Effector memory CD8-positive, alpha-beta T cell (primary cell): ENCODE data around the gene DYNLT2B.

Source experiments
- ATAC-seq: fragments of 150-1000 bp; cut with Tn5 transposase; replicated peaks from 2 replicates; pipeline ENCODE4 v1.10.0; 2021; ENCODE audit warnings: mild to moderate bottlenecking, moderate library complexity
- DNase-seq, 3 experiments: peaks; one replicate each; pipeline ENCODE4 v3.0.0; 2021
- H3K27ac Mint-ChIP-seq, 2 donors: one replicate each; pipeline ENCODE4 v1.8.0; 2022; ENCODE audit warnings: mild to moderate bottlenecking in 2 of 2, mixed read lengths in 2 of 2, moderate library complexity in 2 of 2
- H3K27me3 Mint-ChIP-seq, 2 donors: one replicate each; pipeline ENCODE4 v1.8.0; 2022; ENCODE audit warnings: mixed read lengths in 2 of 2
- H3K36me3 Mint-ChIP-seq: one replicate; pipeline ENCODE4 v1.8.0; 2022; ENCODE audit warnings: mild to moderate bottlenecking, moderate library complexity, mixed read lengths; ENCODE audit not compliant: insufficient read depth
- H3K4me1 Mint-ChIP-seq, 2 donors: one replicate each; pipeline ENCODE4 v1.8.0; 2022; ENCODE audit warnings: low read depth in 2 of 2, mixed read lengths in 2 of 2
- H3K4me3 Mint-ChIP-seq, 2 donors: one replicate each; pipeline ENCODE4 v1.8.0; 2022; ENCODE audit warnings: mild to moderate bottlenecking in 2 of 2, mixed read lengths in 2 of 2, moderate library complexity in 2 of 2
- H3K9me3 Mint-ChIP-seq, 2 donors: one replicate each; pipeline ENCODE4 v1.8.0; 2022; ENCODE audit warnings: mixed read lengths in 2 of 2

Gene DYNLT2B

GRCh38 chr3:196280689-196281440 lies 37.2 kb downstream of the DYNLT2B start:
- ATAC-seq: peak; percentile 51
- H3K4me3 Mint-ChIP-seq: no peak overlapping the region
- H3K27ac Mint-ChIP-seq: peak overlapping the region; percentile 59 to 81

DNA sequence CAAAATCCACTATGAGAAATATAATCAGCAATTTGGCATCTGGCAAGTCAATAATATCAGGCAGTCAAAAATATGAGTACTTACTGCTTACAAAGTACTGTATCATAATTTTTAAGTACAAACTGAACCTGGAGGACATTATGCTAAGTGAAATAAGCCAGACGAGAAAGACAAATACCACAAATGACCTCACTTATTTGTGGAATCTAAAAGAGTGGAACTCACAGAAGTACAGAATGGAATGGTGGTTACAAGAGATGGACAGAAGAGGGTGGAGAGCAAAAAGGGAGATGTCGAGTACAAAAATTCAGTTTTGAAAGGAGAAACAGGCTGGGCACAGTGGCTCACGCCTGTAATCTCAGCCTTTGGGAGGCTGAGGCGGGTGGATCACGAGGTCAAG lies 42.9 kb downstream of the DYNLT2B start:
- ATAC-seq (no peak), DNase-seq (no peak)
- Mint-ChIP-seq H3K9me3 (peaks cover 0 to 1% of the 10 kb centered on the region in 2 donors), H3K36me3 (peaks cover 13% of the 10 kb centered on the region), H3K27ac (peak overlapping the region; percentile 92 to 97), H3K27me3 (no peaks in the 10 kb centered on the region), H3K4me1 (peaks cover 35 to 37% of the 10 kb centered on the region in 2 donors), H3K4me3 (peak overlapping the region; percentile 73 to 83)

More at GRCh38 chr3:196280689-196281440, 37.2 kb downstream of the DYNLT2B start:
- H3K36me3 Mint-ChIP-seq: peaks cover 6% of the 10 kb centered on the region
- peaks cover 27 to 46% of the 10 kb centered on the region in 2 donors for H3K4me1 Mint-ChIP-seq
- DNase-seq: no peak
- no peaks in the 10 kb centered on the region for H3K27me3 Mint-ChIP-seq
- no peaks in the 10 kb centered on the region for H3K9me3 Mint-ChIP-seq

DNA sequence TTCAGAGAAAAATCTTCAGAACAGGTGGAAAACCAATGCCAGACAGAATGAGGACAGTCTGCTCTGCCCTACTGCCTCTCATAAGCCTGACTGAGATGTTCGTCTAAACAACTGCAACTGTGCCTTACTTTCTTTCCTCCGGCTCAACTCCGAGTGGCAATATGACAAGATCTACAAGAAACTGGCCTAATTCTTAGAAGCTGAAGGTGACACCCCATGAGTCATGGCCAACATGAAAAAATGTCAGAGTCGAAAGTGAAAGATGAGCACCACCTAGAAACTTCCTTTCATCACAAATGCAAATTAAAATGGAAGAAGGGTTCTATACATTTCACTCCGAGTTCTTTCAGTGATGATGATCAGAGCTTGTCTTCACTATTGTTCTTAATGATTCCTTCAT lies 43.5 kb downstream of the DYNLT2B start:
- H3K36me3 Mint-ChIP-seq: peaks cover 15% of the 10 kb centered on the region
- H3K27me3 Mint-ChIP-seq: no peaks in the 10 kb centered on the region
- DNase-seq: peak; percentile 55 to 59 (median 57)
- H3K27ac Mint-ChIP-seq: peak overlapping the region; percentile 92 to 97
- peaks cover 37 to 38% of the 10 kb centered on the region in 2 donors for H3K4me1 Mint-ChIP-seq
- H3K9me3 Mint-ChIP-seq: peaks cover 0 to 1% of the 10 kb centered on the region in 2 donors
- peak; percentile 98 for ATAC-seq
- H3K4me3 Mint-ChIP-seq: peak overlapping the region; percentile 73 to 83

DNA sequence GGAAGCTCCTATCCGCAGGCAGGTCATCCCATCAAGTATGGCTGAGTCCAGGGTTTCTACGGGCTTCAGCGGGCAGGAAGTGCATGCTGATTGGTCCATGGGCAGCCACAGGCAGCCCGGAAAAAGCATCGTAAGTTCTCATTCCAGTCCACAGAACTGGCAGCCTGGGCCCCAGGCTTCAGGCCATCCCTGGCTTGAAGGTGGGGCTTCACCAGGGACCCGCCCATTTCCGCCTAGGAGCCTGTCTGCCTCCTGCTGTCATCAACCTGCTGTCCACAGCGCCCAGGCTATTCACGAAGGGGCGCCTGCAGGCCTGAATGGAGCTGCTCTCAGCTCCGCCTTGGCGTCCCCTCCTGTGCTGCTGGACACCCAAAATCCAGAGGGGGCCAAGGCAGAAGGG lies 44.4 kb downstream of the DYNLT2B start:
- Mint-ChIP-seq H3K4me3 (peak overlapping the region; percentile 73 to 83), H3K4me1 (peaks cover 33 to 34% of the 10 kb centered on the region in 2 donors), H3K36me3 (peaks cover 21% of the 10 kb centered on the region), H3K27ac (peak overlapping the region; percentile 92 to 97), H3K27me3 (no peaks in the 10 kb centered on the region), H3K9me3 (peaks cover 0 to 1% of the 10 kb centered on the region in 2 donors)
- ATAC-seq (no peak), DNase-seq (peak in 1 of 3 experiments; percentile 12)

- Mint-ChIP-seq H3K4me3 (peak overlapping the region; percentile 55 to 83), H3K36me3 (peaks cover 29% of the 10 kb centered on the region), H3K4me1 (peaks cover 29 to 30% of the 10 kb centered on the region in 2 donors), H3K27me3 (no peaks in the 10 kb centered on the region), H3K27ac (peak overlapping the region; percentile 49 to 92), H3K9me3 (peaks cover 0 to 1% of the 10 kb centered on the region in 2 donors)
- DNase-seq: no peak
- ATAC-seq: no peak
These were observed 45.2 kb downstream of the DYNLT2B start for GRCh38 chr3:196272826-196273225.

GRCh38 chr3:196270499-196270898 lies 47.5 kb downstream of the DYNLT2B start:
- ATAC-seq (no peak), DNase-seq (no peak)
- Mint-ChIP-seq H3K27me3 (no peaks in the 10 kb centered on the region), H3K4me3 (no peak overlapping the region), H3K36me3 (peaks cover 46% of the 10 kb centered on the region), H3K9me3 (peaks cover 0 to 1% of the 10 kb centered on the region in 2 donors), H3K27ac (peak overlapping the region in 1 of 2 donors; percentile 49), H3K4me1 (peaks cover 29% of the 10 kb centered on the region in 2 donors)

GRCh38 chr3:196268284-196269163 lies 49.5 kb downstream of the DYNLT2B start:
- Mint-ChIP-seq H3K4me1 (peaks cover 14 to 21% of the 10 kb centered on the region in 2 donors), H3K9me3 (no peaks in the 10 kb centered on the region), H3K36me3 (peaks cover 55% of the 10 kb centered on the region), H3K27me3 (no peaks in the 10 kb centered on the region), H3K27ac (peak overlapping the region in 1 of 2 donors; percentile 62), H3K4me3 (no peak overlapping the region)
- no peak for DNase-seq
- no peak for ATAC-seq

- Mint-ChIP-seq H3K4me3 (no peak overlapping the region), H3K27me3 (no peaks in the 10 kb centered on the region), H3K36me3 (peaks cover 67% of the 10 kb centered on the region), H3K9me3 (peaks cover 0 to 2% of the 10 kb centered on the region in 2 donors), H3K27ac (peak overlapping the region in 1 of 2 donors; percentile 89), H3K4me1 (peaks cover 2 to 17% of the 10 kb centered on the region in 2 donors)
- DNase-seq: no peak
- ATAC-seq: no peak
These were observed 54.2 kb downstream of the DYNLT2B start for GRCh38 chr3:196263819-196264218.

GRCh38 chr3:196260784-196261183 lies 57.3 kb downstream of the DYNLT2B start:
- peaks cover 0 to 2% of the 10 kb centered on the region in 2 donors for H3K9me3 Mint-ChIP-seq
- H3K4me3 Mint-ChIP-seq: no peak overlapping the region
- H3K4me1 Mint-ChIP-seq: peaks cover 2 to 13% of the 10 kb centered on the region in 2 donors
- DNase-seq (no peak), ATAC-seq (no peak)
- H3K27ac Mint-ChIP-seq: peak overlapping the region in 1 of 2 donors; percentile 35
- peaks cover 52% of the 10 kb centered on the region for H3K36me3 Mint-ChIP-seq
- no peaks in the 10 kb centered on the region for H3K27me3 Mint-ChIP-seq

DNA sequence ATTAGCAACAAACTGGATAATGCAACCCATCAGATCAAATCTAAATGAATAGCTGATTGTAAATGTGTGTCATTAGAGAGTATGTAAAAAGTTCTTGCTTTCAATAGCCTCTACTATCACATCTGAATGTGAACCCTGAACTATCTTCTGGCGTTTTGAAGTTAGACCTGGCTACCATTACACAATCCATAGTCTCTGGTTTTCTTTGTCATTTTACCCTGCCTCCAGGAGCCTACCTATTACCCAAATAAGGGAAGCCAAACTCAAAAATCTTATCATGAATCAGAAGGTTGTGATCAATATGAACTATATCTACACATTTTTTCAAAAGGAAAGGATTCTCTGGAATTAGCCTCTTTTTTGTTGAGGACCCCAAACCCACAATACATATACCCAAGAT lies 62.3 kb downstream of the DYNLT2B start:
- H3K4me1 Mint-ChIP-seq: peaks cover under 1 to 3% of the 10 kb centered on the region in 2 donors
- no peak for ATAC-seq
- no peak overlapping the region for H3K4me3 Mint-ChIP-seq
- H3K9me3 Mint-ChIP-seq: no peaks in the 10 kb centered on the region
- H3K36me3 Mint-ChIP-seq: peaks cover 33% of the 10 kb centered on the region
- no peaks in the 10 kb centered on the region for H3K27me3 Mint-ChIP-seq
- DNase-seq: no peak
- H3K27ac Mint-ChIP-seq: peak overlapping the region in 1 of 2 donors; percentile 74

DNA sequence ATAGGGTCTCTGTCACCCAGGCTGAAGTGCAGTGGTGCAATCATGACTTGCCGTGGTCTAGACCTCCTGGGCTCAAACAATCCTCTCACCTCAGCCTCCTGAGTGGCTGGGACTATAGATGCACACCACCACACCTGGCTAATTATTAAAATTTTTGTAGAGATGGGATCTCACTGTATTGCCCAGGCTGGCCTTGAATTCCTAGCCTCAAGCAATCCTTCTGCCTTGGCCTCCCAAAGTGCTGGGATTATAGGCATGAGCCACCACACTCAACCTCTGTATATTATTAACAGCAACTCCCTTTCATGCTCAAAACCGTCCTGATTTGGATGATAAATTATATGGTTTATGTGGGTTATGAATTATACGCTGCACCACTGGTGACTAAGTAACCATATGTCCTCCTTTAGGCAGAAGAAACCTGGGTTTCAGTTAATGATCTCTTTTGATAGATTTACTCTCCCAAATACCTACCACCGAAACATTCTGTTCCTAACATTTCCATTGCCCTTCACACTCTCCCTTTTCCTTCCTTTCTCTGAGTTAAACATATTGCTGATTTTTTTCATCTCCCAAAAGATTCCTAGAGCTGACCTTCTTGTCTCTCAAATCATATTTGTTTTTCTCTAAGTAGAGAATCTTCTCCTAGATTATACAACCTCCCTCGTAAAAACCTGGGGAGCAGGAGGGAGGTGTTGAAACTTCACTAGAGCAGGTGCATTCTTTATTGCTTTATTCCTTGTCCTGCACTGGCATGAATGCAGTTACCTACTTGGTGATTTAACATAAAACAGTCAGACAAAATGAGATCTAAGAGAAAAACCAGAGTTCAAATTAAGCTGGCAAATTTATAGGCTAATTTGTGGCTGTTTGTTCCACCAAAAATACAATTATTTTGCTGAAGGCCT lies 63.4 kb downstream of the DYNLT2B start:
- H3K4me3 Mint-ChIP-seq: no peak overlapping the region
- H3K27me3 Mint-ChIP-seq: no peaks in the 10 kb centered on the region
- peaks cover 30% of the 10 kb centered on the region for H3K36me3 Mint-ChIP-seq
- DNase-seq (no peak), ATAC-seq (no peak)
- H3K27ac Mint-ChIP-seq: peak overlapping the region in 1 of 2 donors; percentile 1
- peaks cover 0 to 3% of the 10 kb centered on the region in 2 donors for H3K4me1 Mint-ChIP-seq
- H3K9me3 Mint-ChIP-seq: no peaks in the 10 kb centered on the region

DNA sequence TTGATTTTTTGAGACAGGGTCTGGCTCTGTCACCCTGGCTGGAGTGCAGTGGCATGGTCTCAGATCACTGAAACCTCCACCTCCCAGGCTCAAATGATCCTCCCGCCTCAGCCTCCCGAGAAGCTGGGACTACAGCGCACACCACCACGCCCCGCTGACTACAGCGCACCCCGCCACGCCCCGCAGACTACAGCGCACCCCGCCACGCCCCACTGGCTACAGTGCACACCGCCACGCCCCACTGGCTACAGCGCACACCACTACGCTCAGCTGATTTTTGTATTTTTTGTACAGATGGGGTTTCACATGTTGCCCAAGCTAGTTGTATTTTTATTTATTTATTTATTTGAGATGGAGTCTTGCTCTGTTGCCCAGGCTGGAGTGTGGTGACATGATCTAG lies 66.1 kb downstream of the DYNLT2B start:
- Mint-ChIP-seq H3K27me3 (no peaks in the 10 kb centered on the region), H3K9me3 (no peaks in the 10 kb centered on the region), H3K4me1 (peaks cover 0 to 2% of the 10 kb centered on the region in 2 donors), H3K36me3 (peaks cover 25% of the 10 kb centered on the region), H3K27ac (no peak overlapping the region), H3K4me3 (no peak overlapping the region)
- ATAC-seq (no peak), DNase-seq (no peak)
